Stimulated activated effector memory CD8-positive, alpha-beta T cell treated with anti-CD3 and anti-CD28 coated beads, Interleukin-12 subunit alpha, Interleukin-12 subunit beta, amount 100 ng/mL, for 72 hours (primary cell): Measurements from ENCODE around the gene CCNJL.
A peak's percentile ranks its signal among the peaks of the same experiment; 100 is the strongest.
"Not testable (repeated sequence)": the region's sequence is repeated elsewhere in the genome, so short reads cannot be mapped to it uniquely, and the experiment has no call there.

Source experiments
- ATAC-seq: fragments of 150-1000 bp; cut with Tn5 transposase; 2 replicates; pipeline ENCODE4 v1.10.0; 2021
- DNase-seq, 2 donors: peaks; one replicate each; pipeline ENCODE4 v3.0.0; 2021 to 2022; ENCODE audit warnings: low spot score in 2 of 2
- H3K27ac Mint-ChIP-seq: one replicate; pipeline ENCODE4 v1.8.0; 2022; ENCODE audit warnings: mild to moderate bottlenecking, mixed read lengths
- H3K36me3 Mint-ChIP-seq: one replicate; pipeline ENCODE4 v1.8.0; 2022; ENCODE audit warnings: mild to moderate bottlenecking, mixed read lengths
- H3K4me1 Mint-ChIP-seq: one replicate; pipeline ENCODE4 v1.8.0; 2022; ENCODE audit warnings: mixed read lengths
- H3K4me3 Mint-ChIP-seq: one replicate; pipeline ENCODE4 v1.8.0; 2022; ENCODE audit warnings: mild to moderate bottlenecking, mixed read lengths
- H3K9me3 Mint-ChIP-seq: one replicate; pipeline ENCODE4 v1.8.0; 2022; ENCODE audit warnings: mixed read lengths

CCNJL gene

GRCh38 chr5:160266044-160266443, 46.3 kb downstream of the CCNJL start:
- Mint-ChIP-seq H3K4me3 (no peak overlapping the region), H3K36me3 (no peaks in the 10 kb centered on the region), H3K9me3 (no peaks in the 10 kb centered on the region), H3K27ac (no peak overlapping the region), H3K4me1 (no peaks in the 10 kb centered on the region)
- ATAC-seq (no peak), DNase-seq (no peak)

GRCh38 chr5:160263326-160263855, 49.0 kb downstream of the CCNJL start:
- no peak for ATAC-seq
- no peaks in the 10 kb centered on the region for H3K4me1 Mint-ChIP-seq

DNA sequence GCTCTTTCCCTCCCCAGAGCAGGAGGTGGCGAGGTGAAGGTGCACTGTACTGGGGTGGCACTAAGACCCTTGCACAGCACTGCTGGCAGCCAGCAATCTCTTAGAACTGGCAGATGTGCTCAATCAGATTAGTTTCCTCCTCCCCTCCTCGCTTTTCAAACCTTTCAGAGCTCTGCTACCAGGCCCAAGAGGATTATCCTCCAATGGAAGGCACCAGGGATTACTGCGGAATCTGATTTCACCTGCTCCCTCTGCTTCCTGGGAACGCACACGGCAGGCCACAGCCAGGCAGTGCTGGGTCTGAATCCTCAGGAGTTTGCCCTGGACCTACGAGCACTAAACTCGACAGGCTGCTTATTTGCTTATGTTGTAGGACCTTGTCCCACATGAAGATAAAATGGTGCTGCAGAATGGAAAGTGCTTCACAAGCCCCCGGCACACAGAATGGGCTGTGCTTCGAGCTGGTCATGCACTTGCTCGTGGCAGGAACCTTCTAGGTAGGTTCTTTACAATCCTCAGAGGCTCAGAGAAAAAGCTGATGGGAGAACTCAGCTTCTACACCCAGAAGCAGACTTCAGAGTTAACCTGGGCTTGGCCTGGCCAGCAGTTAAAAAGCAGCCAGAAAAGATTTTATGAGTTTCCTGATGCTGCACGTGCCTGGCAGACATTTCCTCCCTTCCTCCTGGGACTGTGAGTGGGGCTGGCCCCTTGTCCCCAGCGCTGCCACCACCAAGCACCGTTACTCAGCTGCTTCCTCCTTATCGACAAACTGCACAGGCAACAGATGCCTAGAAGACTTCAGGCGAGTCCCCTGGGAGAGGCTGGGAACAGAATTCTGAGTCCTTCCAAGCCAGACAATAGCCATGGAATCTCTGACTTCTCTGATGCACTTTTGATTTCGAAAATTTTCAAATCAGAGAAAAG, 50.0 kb downstream of the CCNJL start:
- Mint-ChIP-seq H3K9me3 (no peaks in the 10 kb centered on the region), H3K27ac (no peak overlapping the region), H3K4me1 (no peaks in the 10 kb centered on the region), H3K36me3 (no peaks in the 10 kb centered on the region), H3K4me3 (no peak overlapping the region)
- ATAC-seq, result no peak
- no peak for DNase-seq

More at GRCh38 chr5:160263326-160263855, 49.0 kb downstream of the CCNJL start:
- Mint-ChIP-seq H3K36me3 (no peaks in the 10 kb centered on the region), H3K4me3 (no peak overlapping the region), H3K27ac (no peak overlapping the region), H3K9me3 (no peaks in the 10 kb centered on the region)
- DNase-seq, result no peak

DNA sequence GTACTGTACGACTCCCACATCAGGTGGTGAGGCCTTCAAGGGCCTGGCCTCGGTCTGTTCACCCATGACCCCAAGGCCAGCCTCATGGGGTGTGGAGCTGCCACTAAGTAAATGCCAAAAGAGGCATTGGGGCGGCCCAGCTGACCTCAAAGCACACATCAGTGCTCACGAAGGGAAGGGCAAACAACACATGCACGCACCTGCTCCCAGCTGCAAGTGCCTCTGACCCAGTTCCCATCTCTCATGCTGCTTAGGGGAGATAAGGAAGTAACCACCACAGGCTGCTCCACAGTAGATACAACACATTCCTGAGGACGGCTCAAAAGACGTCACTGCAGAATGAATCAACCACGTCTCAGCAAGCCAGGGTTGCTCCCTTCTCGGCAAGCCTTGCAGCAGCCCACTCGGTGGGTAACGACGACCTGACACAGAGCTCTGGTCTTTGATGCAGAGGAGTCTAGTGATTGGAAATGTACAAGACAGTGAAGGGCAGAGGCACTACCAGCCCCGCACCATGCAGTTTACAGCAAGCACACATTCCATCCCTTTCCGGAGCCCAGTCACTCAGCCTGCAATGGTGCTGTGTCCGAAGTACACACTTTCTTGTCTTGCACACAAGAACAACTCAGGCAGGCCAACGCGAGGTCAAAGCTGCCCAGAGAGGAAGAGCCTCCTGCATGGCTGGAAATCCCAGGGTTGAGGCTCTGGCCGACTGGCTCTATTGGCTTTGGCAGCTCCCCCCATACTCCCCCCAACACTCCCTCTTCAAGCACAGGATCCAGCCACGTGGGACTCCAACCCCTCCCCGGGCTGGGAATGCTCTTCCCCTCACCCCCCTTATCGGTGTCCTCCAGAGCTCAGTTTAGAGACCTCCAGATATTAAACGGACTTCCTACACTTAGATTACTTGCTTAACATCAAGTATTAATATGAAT, 51.2 kb downstream of the CCNJL start:
- H3K9me3 Mint-ChIP-seq, result no peaks in the 10 kb centered on the region
- no peak overlapping the region for H3K4me3 Mint-ChIP-seq
- no peaks in the 10 kb centered on the region for H3K4me1 Mint-ChIP-seq
- DNase-seq (no peak), ATAC-seq (peak; percentile 38)
- no peak overlapping the region for H3K27ac Mint-ChIP-seq
- H3K36me3 Mint-ChIP-seq, result no peaks in the 10 kb centered on the region

DNA sequence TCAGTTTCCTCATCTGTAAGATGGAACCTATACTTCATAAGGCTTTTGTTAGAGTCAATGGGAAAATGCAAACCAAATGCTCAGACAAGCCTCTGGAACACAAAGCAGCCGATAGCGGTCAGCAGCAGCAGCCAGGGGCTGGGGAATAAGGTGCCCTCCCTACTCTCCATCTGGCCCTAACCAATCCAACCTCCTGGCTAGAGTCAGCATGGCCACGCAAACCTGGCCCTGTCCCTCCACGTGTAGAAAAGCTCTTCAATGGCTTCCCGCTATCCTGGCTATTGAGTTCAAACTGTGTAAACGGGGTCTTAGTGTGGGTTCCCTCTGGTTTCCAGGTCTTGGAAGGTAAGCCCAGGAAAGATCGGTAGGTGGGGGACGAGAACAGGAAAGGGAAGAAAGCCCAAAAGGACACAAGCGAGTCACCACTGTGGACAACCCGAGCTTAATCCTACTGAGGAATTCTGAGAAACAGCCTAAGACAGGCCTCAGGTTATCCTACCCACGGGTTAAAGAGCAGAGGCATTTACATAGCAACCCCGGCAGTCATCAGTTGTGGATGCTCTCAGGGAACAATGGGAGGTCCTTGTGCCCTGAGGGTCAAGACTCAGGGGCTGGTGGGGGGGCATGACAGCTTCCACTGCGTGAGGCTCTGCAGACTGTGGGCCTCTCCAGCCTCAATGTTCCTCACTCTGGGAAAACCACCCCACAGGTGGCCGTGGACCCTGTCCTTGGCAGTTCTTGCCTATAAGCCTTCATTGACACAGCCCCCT, 52.2 kb downstream of the CCNJL start:
- Mint-ChIP-seq H3K9me3 (no peaks in the 10 kb centered on the region), H3K4me1 (no peaks in the 10 kb centered on the region), H3K36me3 (no peaks in the 10 kb centered on the region), H3K27ac (no peak overlapping the region), H3K4me3 (no peak overlapping the region)
- ATAC-seq (no peak), DNase-seq (no peak)

DNA sequence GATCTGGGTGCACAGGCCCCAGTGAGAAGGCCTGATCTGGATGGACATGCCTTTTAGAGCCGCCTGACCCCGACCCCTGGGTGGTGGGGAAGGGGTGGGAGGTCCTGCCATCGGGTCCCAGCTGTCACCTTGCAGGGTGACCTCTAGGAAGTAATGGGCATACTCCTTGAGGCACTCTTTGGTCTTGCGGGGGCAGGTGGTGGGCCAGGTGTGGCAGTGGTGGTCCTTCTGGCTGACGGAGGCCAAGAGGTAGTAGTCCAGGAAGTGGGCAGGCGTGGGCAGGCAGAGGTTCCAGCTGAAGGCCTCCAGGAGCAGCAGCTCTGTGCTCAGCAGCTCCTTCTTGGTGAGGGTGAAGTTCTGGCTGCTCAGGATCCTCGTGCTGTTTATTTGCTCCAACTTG, 53.0 kb downstream of the CCNJL start:
- no peak for ATAC-seq
- no peak overlapping the region for H3K27ac Mint-ChIP-seq
- no peak overlapping the region for H3K4me3 Mint-ChIP-seq

GRCh38 chr5:160254706-160255105, 57.7 kb downstream of the CCNJL start:
- no peaks in the 10 kb centered on the region for H3K9me3 Mint-ChIP-seq
- DNase-seq (no peak), ATAC-seq (no peak)
- no peak overlapping the region for H3K27ac Mint-ChIP-seq
- H3K4me3 Mint-ChIP-seq, result no peak overlapping the region
- no peaks in the 10 kb centered on the region for H3K4me1 Mint-ChIP-seq
- no peaks in the 10 kb centered on the region for H3K36me3 Mint-ChIP-seq

More for the DNA sequence above, 53.0 kb downstream of the CCNJL start:
- Mint-ChIP-seq H3K36me3 (no peaks in the 10 kb centered on the region), H3K9me3 (no peaks in the 10 kb centered on the region), H3K4me1 (no peaks in the 10 kb centered on the region)
- no peak for DNase-seq

DNA sequence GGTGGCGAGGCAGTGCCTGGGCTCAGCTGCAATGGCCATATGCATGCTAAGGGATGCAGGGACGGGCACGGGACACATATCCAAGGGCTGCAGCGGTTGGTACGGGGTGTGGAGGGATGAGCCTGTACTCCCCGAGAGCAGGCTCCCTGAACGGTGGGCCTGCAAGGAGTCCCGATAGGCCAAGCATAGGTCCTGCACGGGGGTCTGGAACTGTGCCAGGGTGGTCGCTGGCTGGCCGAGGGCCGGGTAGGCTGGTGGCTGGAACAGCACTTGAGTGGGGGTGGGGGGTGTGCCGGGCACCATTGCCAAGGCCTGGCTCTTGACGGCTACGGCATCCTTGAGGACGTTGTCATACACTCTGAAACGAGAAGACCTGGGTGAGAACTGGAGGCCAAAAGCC, 58.9 kb downstream of the CCNJL start:
- H3K27ac Mint-ChIP-seq, result no peak overlapping the region
- ATAC-seq, result peak; percentile 25

DNA sequence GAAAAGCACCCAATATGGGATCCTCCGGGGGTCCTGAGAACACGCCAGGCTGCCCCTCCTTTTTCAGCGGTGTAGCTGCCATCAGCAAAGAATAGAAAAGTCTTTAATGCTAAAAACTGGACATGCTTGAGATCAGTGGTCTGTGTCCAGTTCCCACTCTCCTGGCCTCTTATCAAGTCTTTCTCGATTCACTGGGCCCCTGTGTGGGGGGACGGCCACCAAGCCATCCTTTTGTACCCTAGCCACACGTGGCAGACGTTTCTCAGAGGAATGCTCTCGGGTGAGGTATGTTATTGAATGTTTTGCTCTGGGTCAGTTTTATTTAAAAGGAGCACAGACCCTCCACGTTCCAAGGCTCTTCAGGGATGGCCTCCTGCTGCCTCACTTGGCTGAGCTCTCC, 59.4 kb downstream of the CCNJL start:
- Mint-ChIP-seq H3K4me1 (no peaks in the 10 kb centered on the region), H3K9me3 (no peaks in the 10 kb centered on the region), H3K27ac (no peak overlapping the region), H3K36me3 (no peaks in the 10 kb centered on the region), H3K4me3 (no peak overlapping the region)
- no peak for ATAC-seq
- no peak for DNase-seq

More for the DNA sequence above, 58.9 kb downstream of the CCNJL start:
- Mint-ChIP-seq H3K9me3 (no peaks in the 10 kb centered on the region), H3K4me3 (no peak overlapping the region), H3K4me1 (no peaks in the 10 kb centered on the region), H3K36me3 (no peaks in the 10 kb centered on the region)
- DNase-seq, result no peak

DNA sequence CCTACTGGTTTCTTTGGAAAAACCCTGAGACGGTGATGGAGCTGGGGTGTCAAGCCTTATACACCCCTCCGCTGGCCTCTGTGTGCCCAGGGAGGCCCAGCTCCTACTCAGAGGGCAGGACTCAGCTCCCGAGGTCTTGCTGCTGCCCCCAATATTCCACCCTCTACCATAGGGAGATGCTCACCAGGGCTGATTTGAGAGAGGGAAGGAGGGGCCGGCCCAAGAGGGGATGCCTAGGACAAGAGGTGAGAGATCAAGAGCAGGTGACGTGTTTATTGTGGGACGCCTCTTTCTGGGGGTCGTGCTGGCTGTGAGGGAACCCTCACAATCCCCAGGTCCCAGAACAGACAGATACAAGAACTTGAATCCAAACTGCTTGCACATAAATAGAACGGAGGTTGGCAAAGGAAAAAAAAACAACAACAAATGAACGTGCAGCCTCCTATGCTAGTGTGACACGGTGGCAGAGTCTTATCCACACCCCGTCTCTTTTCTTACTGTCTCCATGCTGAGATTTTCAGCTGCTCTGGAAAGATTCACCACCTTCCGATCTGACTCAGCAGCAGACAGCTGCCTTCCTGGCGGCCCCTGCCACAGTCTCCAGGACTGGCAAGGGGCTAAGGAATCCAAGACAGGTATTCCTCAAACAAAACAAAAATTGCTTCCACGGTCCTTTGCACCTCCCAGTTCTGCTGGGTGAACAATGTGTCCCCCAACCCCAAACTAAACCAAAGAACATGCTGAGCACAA, 60.8 kb downstream of the CCNJL start:
- no peaks in the 10 kb centered on the region for H3K36me3 Mint-ChIP-seq
- H3K9me3 Mint-ChIP-seq, result no peaks in the 10 kb centered on the region
- no peaks in the 10 kb centered on the region for H3K4me1 Mint-ChIP-seq
- H3K27ac Mint-ChIP-seq, result no peak overlapping the region
- ATAC-seq (no peak), DNase-seq (no peak)
- H3K4me3 Mint-ChIP-seq, result no peak overlapping the region

DNA sequence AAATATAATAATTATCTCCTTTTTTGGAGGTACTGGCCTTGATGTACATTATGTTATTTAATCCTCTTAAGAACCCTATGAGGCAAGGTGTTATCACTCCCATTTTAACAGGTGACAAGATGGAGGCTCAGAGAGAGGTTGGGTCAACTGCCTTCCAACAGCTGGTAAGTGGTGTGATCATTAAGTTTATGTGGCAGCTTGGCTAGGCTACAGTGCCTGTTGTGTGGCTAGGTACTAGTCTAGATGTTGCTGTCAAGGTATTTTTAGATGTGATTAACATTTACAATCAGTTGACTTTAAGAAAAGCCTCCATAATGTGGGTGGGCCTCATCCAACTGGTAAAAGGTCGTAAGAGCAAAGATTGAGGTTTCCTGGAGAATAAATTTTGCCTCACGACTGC, 61.5 kb downstream of the CCNJL start:
- H3K4me3 Mint-ChIP-seq, result no peak overlapping the region
- H3K4me1 Mint-ChIP-seq, result no peaks in the 10 kb centered on the region
- DNase-seq (no peak), ATAC-seq (no peak)
- H3K27ac Mint-ChIP-seq, result no peak overlapping the region
- no peaks in the 10 kb centered on the region for H3K36me3 Mint-ChIP-seq
- H3K9me3 Mint-ChIP-seq, result no peaks in the 10 kb centered on the region

DNA sequence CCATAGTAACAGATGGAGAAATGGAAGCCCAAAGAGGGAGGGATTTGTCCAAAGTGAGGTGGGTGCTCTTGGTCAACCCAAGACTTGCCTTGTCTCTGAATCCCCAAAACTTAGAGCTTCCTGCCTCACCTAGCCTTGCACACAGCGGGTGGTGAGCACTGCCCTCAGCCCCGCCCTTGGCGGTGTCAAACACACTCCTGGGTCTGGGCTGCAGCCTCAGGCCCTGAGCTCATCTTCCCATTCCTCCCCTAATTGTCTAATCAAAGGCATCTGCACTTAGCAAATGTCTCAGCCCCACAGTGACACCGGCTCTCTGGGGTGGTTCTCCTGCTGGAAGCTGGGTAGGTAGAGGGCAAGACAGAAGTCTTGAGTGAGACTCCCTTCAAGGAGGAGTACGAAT, 62.1 kb downstream of the CCNJL start:
- Mint-ChIP-seq H3K9me3 (no peaks in the 10 kb centered on the region), H3K4me3 (no peak overlapping the region), H3K36me3 (no peaks in the 10 kb centered on the region), H3K4me1 (no peaks in the 10 kb centered on the region), H3K27ac (no peak overlapping the region)
- DNase-seq (no peak), ATAC-seq (no peak)

DNA sequence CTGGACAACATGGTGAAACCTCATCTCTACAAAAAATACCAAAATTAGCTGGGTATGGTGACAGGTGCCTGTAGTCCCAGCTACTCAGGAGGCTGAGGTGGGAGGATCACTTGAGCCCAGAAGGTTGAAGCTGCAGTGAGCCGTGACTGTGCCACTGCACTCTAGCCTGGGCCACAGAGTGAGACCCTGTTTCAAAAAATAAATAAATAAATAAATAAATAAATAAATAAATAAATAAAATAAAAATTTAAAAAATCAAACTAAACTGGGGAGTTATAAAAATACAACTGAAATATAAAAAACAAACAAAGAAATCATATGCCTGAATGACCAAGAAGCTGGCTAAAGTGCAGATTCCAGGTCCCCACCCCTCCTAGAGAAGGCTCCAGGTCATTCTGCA, 62.8 kb downstream of the CCNJL start:
- not testable (repeated sequence) for H3K36me3 Mint-ChIP-seq, DNase-seq, H3K4me3 Mint-ChIP-seq, H3K4me1 Mint-ChIP-seq, H3K9me3 Mint-ChIP-seq, ATAC-seq, H3K27ac Mint-ChIP-seq

DNA sequence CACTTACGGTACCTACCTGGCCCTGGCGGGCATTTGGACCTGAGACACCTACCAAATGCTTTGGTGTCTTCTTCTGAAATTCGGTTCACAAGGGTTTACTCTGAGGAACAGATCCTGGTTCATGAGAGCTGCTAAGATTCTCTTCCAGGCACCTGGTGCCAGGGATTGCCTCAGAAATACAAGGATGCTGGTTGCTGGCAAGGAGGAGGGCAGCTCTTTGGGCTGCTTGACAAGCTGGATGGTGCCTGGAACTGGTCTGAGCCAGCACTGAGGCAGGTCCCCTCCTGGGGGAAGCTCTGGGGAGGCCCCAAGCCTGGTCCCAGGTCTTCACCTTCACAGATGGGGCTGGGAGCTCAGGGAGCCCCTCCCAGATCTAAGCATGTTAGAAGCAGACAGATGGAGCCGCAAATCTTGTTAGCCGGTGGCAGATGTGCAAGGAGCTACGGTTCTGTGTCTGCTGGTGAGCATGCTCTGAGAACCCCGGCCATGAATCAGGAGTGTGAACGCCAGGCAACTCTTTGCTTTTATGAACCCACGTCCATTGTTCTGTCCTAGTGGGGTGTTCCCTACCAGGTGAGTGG, 66.8 kb downstream of the CCNJL start:
- no peak overlapping the region for H3K4me3 Mint-ChIP-seq
- no peaks in the 10 kb centered on the region for H3K9me3 Mint-ChIP-seq
- DNase-seq (no peak), ATAC-seq (peak; percentile 17)
- H3K36me3 Mint-ChIP-seq, result no peaks in the 10 kb centered on the region
- no peak overlapping the region for H3K27ac Mint-ChIP-seq
- H3K4me1 Mint-ChIP-seq, result no peaks in the 10 kb centered on the region
